ENCODE data around the gene SLC2A4.

SLC2A4 gene

GRCh38 chr17:7307686-7308624 lies 26.4 kb downstream of the SLC2A4 start:
- DNase-seq: peak; percentile 33

- peak; percentile 79 for DNase-seq
Observed at GRCh38 chr17:7308625-7309433, 27.3 kb downstream of the SLC2A4 start.

- no peak for DNase-seq
Observed at GRCh38 chr17:7309628-7310027, 28.1 kb downstream of the SLC2A4 start.

- DNase-seq: no peak
Observed at GRCh38 chr17:7311110-7311705, 29.7 kb downstream of the SLC2A4 start.

- no peak for DNase-seq
Observed at GRCh38 chr17:7312432-7313087, 31.0 kb downstream of the SLC2A4 start.

GRCh38 chr17:7313088-7313889 lies 31.8 kb downstream of the SLC2A4 start:
- DNase-seq: no peak

GRCh38 chr17:7313890-7314718 lies 32.6 kb downstream of the SLC2A4 start:
- no peak for DNase-seq

- DNase-seq: peak; percentile 89
Observed at GRCh38 chr17:7314719-7315569, 33.4 kb downstream of the SLC2A4 start, which contains the start of gene GPS2. GPS2 (minus strand) TSS chr17:7315360; CDS start chr17:7315052, 308 bp downstream.

- DNase-seq: no peak
Observed at GRCh38 chr17:7315570-7316235, 34.2 kb downstream of the SLC2A4 start.

GRCh38 chr17:7317161-7317803 lies 35.8 kb downstream of the SLC2A4 start:
- DNase-seq: no peak

GRCh38 chr17:7318121-7318860 lies 36.8 kb downstream of the SLC2A4 start:
- DNase-seq: no peak

GRCh38 chr17:7321466-7321865 lies 39.9 kb downstream of the SLC2A4 start:
- no peak for DNase-seq

- no peak for DNase-seq
Observed at GRCh38 chr17:7322520-7323194, 41.1 kb downstream of the SLC2A4 start.

GRCh38 chr17:7323731-7324437 lies 42.4 kb downstream of the SLC2A4 start:
- DNase-seq: peak; percentile 57

- no peak for DNase-seq
Observed at GRCh38 chr17:7324438-7324779, 42.9 kb downstream of the SLC2A4 start.

GRCh38 chr17:7325031-7325528 lies 43.6 kb downstream of the SLC2A4 start:
- DNase-seq: no peak

GRCh38 chr17:7326186-7326585 lies 44.7 kb downstream of the SLC2A4 start:
- no peak for DNase-seq

Data from activated effector memory CD4-positive, alpha-beta T cell treated with Interleukin-2 at 50 U/mL for 16 hours (primary cell).